Hepatocyte (in vitro differentiated cells): Measurements from ENCODE around the gene CCNI2. TPM values are rescaled to one million over a fixed set of nuclear protein-coding genes. Genes with fewer than 3 reads are reported as not detected.

Experiments used
- DNase-seq: peaks from one replicate; pipeline ENCODE4 v3.0.0-alpha.2; 2016; ENCODE audit warnings: low spot score
- H2AFZ ChIP-seq: fragments of 200-600 bp; sonication (generic); 2 replicates; pipeline ENCODE4 v1.6.0; 2016; ENCODE audit warnings: antibody characterized with exemption, mild to moderate bottlenecking
- H3K27ac ChIP-seq: fragments of 200-600 bp; sonication (generic); 2 replicates; pipeline ENCODE4 v1.5.1; 2016; ENCODE audit warnings: mild to moderate bottlenecking
- H3K27me3 ChIP-seq: fragments of 200-600 bp; sonication (generic); 2 replicates; pipeline ENCODE4 v1.6.1; 2016
- H3K36me3 ChIP-seq: fragments of 200-600 bp; sonication (generic); replicated peaks from 2 replicates; pipeline ENCODE4 v1.5.1; 2016; ENCODE audit warnings: low read depth; ENCODE audit not compliant: insufficient read depth
- H3K4me1 ChIP-seq: fragments of 200-600 bp; sonication (generic); 2 replicates; pipeline ENCODE4 v1.5.1; 2016; ENCODE audit warnings: mild to moderate bottlenecking, moderate library complexity; ENCODE audit not compliant: insufficient read depth
- H3K4me2 ChIP-seq: fragments of 200-600 bp; sonication (generic); 2 replicates; pipeline ENCODE4 v1.6.0; 2016
- H3K4me3 ChIP-seq: fragments of 200-600 bp; sonication (generic); 2 replicates; pipeline ENCODE4 v1.5.1; 2016; ENCODE audit warnings: mild to moderate bottlenecking
- H3K79me2 ChIP-seq: fragments of 200-600 bp; sonication (generic); 2 replicates; pipeline ENCODE4 v1.6.0; 2017; ENCODE audit warnings: mild to moderate bottlenecking
- H3K9me2 ChIP-seq: fragments of 200-600 bp; sonication (generic); replicated peaks from 2 replicates; pipeline ENCODE4 v1.6.0; 2017; ENCODE audit warnings: mild to moderate bottlenecking; ENCODE audit not compliant: insufficient read depth
- H3K9me3 ChIP-seq: fragments of 200-600 bp; sonication (generic); 2 replicates; pipeline ENCODE4 v1.5.1; 2016; ENCODE audit warnings: low read depth, mild to moderate bottlenecking
- H4K20me1 ChIP-seq: fragments of 200-600 bp; sonication (generic); 2 replicates; pipeline ENCODE4 v1.6.0; 2016; ENCODE audit warnings: mild to moderate bottlenecking; ENCODE audit not compliant: insufficient read depth, poor library complexity, severe bottlenecking
- EZH2 ChIP-seq: fragments of 200-600 bp; sonication (generic); IDR thresholded peaks from 2 replicates; pipeline ENCODE4 v1.6.1; 2016; ENCODE audit warnings: antibody characterized with exemption, mild to moderate bottlenecking, borderline replicate concordance
- EZH2phosphoT487 ChIP-seq: fragments of 200-600 bp; sonication (generic); IDR thresholded peaks from one replicate; pipeline ENCODE4 v1.6.1; 2018; ENCODE audit warnings: antibody characterized with exemption, mild to moderate bottlenecking, low read depth, moderate library complexity; ENCODE audit not compliant: unreplicated experiment, severe bottlenecking
- whole genome bisulfite sequencing: methylation state at CpG from one replicate; pipeline ENCODE4 v1.1.6; 2016; ENCODE audit warnings: low lambda C conversion rate; ENCODE audit errors: missing lambda C conversion rate; 5-methylcytosine and 5-hydroxymethylcytosine counted together
- polyA plus RNA-seq: library from polyadenylated mRNA; unstranded; fragments of >200 nt; fragmentation: Nextera tagmentation; extraction: Ambion mirVana; gene quantifications from 2 replicates; pipeline ENCODE4 v1.2.1, GENCODE V29; 2016
- total RNA-seq: library from RNA; depleted of rRNA; stranded (reverse); fragments of >200 nt; gene quantifications from 2 replicates; pipeline ENCODE4 v1.2.3, GENCODE V29; 2014
- TF ChIP-seq, protein P1 (sequence below): fragments of 200-600 bp; sonication (generic); IDR thresholded peaks from 2 replicates; pipeline ENCODE4 v1.5.1; 2016; ENCODE audit warnings: antibody characterized with exemption, mild to moderate bottlenecking; ENCODE audit not compliant: poor library complexity

CCNI2 gene
- total and polyA plus RNA-seq, 2 experiments from 2014 or later: 1.4 to 1.8 TPM

DNA sequence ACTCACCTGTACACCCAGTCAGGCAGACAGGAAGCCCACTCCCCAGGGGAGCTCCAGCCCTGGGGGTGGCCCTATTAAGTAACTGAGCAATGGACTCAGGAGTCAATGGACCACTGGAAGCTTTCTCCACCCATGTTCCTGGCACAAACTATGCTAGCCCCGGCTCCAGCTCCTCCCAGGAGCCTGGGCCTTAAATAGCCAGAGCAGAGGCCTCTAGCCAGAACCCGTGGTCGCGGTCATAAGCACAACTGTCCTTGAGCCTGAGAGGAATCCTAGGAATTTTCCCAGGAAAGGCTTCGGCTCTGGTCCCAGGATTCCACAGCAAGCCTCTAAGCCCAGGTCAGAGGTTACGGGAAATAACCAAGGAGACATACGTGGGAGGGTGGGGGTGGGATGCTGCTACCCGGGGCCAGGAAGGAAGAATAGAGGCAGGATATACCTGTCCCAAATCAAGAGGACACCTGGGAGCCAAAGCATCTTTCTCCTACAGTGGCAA lies 24.3 kb downstream of the CCNI2 start:
- Histone ChIP-seq H3K9me2 (no peaks in the 10 kb centered on the region), H3K4me3 (no peak overlapping the region), H3K4me2 (no peak overlapping the region), H2AFZ (no peak overlapping the region), H3K79me2 (peaks cover 92% of the 10 kb centered on the region), H3K4me1 (peaks cover 15% of the 10 kb centered on the region), H3K27me3 (no peaks in the 10 kb centered on the region), H3K36me3 (no peaks in the 10 kb centered on the region), H4K20me1 (peaks cover 9% of the 10 kb centered on the region), H3K27ac (no peak overlapping the region), H3K9me3 (no peaks in the 10 kb centered on the region)
- DNase-seq: no peak
- no peak for TF ChIP-seq EZH2phosphoT487
- no peak for TF ChIP-seq EZH2
- TF ChIP-seq, protein P1, sequence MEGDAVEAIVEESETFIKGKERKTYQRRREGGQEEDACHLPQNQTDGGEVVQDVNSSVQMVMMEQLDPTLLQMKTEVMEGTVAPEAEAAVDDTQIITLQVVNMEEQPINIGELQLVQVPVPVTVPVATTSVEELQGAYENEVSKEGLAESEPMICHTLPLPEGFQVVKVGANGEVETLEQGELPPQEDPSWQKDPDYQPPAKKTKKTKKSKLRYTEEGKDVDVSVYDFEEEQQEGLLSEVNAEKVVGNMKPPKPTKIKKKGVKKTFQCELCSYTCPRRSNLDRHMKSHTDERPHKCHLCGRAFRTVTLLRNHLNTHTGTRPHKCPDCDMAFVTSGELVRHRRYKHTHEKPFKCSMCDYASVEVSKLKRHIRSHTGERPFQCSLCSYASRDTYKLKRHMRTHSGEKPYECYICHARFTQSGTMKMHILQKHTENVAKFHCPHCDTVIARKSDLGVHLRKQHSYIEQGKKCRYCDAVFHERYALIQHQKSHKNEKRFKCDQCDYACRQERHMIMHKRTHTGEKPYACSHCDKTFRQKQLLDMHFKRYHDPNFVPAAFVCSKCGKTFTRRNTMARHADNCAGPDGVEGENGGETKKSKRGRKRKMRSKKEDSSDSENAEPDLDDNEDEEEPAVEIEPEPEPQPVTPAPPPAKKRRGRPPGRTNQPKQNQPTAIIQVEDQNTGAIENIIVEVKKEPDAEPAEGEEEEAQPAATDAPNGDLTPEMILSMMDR: no peak
- WGBS: 40% methylated on average over 7 of the region's 8 CpGs

DNA sequence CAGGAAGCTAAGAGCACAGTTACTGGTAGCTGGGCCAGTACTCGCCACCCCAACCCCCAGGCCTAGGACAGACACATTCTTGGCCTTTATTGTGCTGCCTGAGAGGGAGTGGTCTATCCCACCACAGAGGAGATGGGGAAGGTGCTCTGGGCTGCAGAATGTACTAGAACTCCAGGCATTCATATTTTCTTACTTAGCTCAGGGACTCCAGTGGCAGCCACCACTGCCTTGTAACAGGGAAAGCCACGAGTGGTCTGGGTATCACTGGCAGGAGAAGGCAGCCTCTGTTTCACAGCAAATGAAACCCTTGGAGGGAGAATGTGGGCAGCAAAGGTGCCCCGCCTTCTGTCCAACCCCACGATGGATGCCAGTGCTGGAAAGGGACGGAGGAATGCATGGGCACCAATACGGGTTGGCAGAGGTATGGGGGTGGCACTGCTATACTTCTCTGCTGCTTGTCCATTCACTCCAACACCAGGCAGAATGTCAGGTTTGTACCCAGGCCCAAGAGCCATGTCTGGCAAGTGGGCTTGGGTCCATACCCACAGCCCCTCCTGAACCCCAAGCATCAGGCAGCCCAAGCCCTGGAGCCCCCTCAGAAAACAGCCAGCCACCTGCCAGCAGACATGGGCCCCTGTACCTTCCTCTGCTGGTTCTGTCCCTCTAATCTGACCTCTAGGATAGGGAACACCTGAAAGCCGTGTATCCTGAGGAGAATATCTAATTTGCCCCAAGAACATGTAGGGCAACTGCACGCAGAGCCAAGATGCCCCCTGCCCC lies 25.3 kb downstream of the CCNI2 start:
- peaks cover 15% of the 10 kb centered on the region for H3K4me1 ChIP-seq
- H3K27me3 ChIP-seq: no peaks in the 10 kb centered on the region
- no peaks in the 10 kb centered on the region for H3K9me2 ChIP-seq
- H3K36me3 ChIP-seq: no peaks in the 10 kb centered on the region
- no peak overlapping the region for H3K4me2 ChIP-seq
- peaks cover 84% of the 10 kb centered on the region for H3K79me2 ChIP-seq
- WGBS: 88% methylated on average over 8 of the region's 8 CpGs
- H4K20me1 ChIP-seq: peaks cover 9% of the 10 kb centered on the region
- no peaks in the 10 kb centered on the region for H3K9me3 ChIP-seq
- no peak overlapping the region for H3K27ac ChIP-seq
- no peak overlapping the region for H2AFZ ChIP-seq
- no peak overlapping the region for H3K4me3 ChIP-seq
- DNase-seq: no peak
- TF ChIP-seq, protein P1: no peak
- TF ChIP-seq EZH2phosphoT487 (no peak), EZH2 (no peak)

DNA sequence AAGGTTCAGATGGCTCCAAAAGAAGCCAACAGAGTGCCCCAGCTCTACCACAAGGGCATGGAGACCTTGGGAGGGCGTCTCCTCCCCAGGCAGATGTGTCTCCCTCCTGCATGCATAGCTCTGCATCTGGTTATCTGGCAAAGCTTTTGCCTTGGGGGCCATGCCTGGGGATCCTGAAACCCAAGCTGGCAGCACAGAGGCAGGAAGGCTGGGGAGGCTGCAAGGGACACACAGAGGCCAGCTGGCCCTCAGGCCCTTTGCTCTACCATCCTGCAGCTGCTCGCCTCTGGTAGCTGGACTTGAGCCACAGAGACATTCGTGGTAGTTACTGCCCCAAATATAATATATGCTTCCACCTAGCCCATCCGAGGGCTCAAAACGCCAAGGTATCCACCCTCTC lies 25.9 kb downstream of the CCNI2 start:
- Histone ChIP-seq H3K9me3 (no peaks in the 10 kb centered on the region), H4K20me1 (peaks cover 9% of the 10 kb centered on the region), H2AFZ (no peak overlapping the region), H3K79me2 (peaks cover 79% of the 10 kb centered on the region), H3K27me3 (no peaks in the 10 kb centered on the region), H3K4me3 (no peak overlapping the region), H3K36me3 (no peaks in the 10 kb centered on the region), H3K9me2 (no peaks in the 10 kb centered on the region), H3K27ac (no peak overlapping the region), H3K4me1 (peaks cover 15% of the 10 kb centered on the region), H3K4me2 (no peak overlapping the region)
- 94% methylated on average over 5 of the region's 5 CpGs for WGBS
- TF ChIP-seq, protein P1: no peak
- DNase-seq: no peak
